ENCODE results near the gene RAB2B. TPM values are rescaled to one million over a fixed set of nuclear protein-coding genes. Genes with fewer than 3 reads are reported as not detected.

Gene RAB2B
- total and polyA plus RNA-seq, 12 donors: 14.0 to 50.6 (median 30.0) TPM

- Histone ChIP-seq H3K27me3 (no peaks in the 10 kb centered on the region), H3K27ac (no peak overlapping the region), H3K4me3 (no peak overlapping the region), H3K9me3 (replicated peaks in 1 of 3) (no peaks in the 10 kb centered on the region), H3K36me3 (replicated peaks in 1 of 2) (peaks cover 0 to 17% of the 10 kb centered on the region in 2 donors), H3K4me1 (replicated peaks in 1 of 2) (peaks cover 9 to 20% of the 10 kb centered on the region in 2 donors)
- no peak for DNase-seq
- TF ChIP-seq POLR2A (IDR thresholded peaks at IDR 0.05): no peak
- no peak for TF ChIP-seq CTCF (IDR thresholded peaks at IDR 0.05)
- intact Hi-C loops (cut with DNase I): no loop called here
- 86 to 93% (median 90%) methylated on average over 2 of the region's 2 CpGs for WGBS, 4 donors
These were observed 29.8 kb upstream of the RAB2B start for GRCh38 chr14:21506557-21506956.

- Histone ChIP-seq H3K4me1 (replicated peaks in 1 of 2) (peaks cover 4 to 16% of the 10 kb centered on the region in 2 donors), H3K27ac (no peak overlapping the region), H3K4me3 (no peak overlapping the region), H3K36me3 (replicated peaks in 1 of 2) (peaks cover 0 to 28% of the 10 kb centered on the region in 2 donors), H3K27me3 (no peaks in the 10 kb centered on the region), H3K9me3 (replicated peaks in 1 of 3) (no peaks in the 10 kb centered on the region)
- TF ChIP-seq POLR2A (IDR thresholded peaks at IDR 0.05): no peak
- TF ChIP-seq CTCF (IDR thresholded peaks at IDR 0.05): no peak
- no peak for DNase-seq
- intact Hi-C loops (cut with DNase I): no loop called here
These were observed 28.3 kb upstream of the RAB2B start for GRCh38 chr14:21505012-21505553.

DNA sequence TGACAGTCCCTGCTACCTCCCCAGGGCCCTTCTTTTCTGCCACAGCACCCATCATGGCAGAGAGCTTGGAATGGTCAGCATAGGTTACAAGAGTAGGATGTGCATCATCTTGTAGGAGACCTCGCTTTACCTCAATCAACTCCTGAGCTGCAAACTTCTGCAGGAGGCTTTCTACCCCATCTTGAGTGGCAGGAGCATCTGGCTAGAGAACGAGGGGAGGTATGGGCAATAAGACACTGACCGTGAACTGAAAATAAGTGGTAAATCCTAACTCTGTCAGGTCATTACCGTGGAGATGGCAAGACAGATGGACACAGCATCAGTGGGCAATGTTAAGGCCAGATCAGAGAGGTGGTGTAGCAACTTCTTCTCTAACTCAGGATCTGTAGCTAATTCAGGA, 26.6 kb upstream of the RAB2B start:
- 89 to 93% (median 91%) methylated on average over 4 of the region's 4 CpGs for WGBS, 4 donors
- DNase-seq: no peak
- Histone ChIP-seq H3K4me3 (no peak overlapping the region), H3K27me3 (no peaks in the 10 kb centered on the region), H3K36me3 (replicated peaks in 1 of 2) (peaks cover 0 to 43% of the 10 kb centered on the region in 2 donors), H3K9me3 (replicated peaks in 1 of 3) (no peaks in the 10 kb centered on the region), H3K4me1 (replicated peaks in 1 of 2) (peaks cover 0 to 5% of the 10 kb centered on the region in 2 donors), H3K27ac (no peak overlapping the region)
- no peak for TF ChIP-seq POLR2A (IDR thresholded peaks at IDR 0.05)
- no peak for TF ChIP-seq CTCF (IDR thresholded peaks at IDR 0.05)
- intact Hi-C loops (cut with DNase I): no loop called here

DNA sequence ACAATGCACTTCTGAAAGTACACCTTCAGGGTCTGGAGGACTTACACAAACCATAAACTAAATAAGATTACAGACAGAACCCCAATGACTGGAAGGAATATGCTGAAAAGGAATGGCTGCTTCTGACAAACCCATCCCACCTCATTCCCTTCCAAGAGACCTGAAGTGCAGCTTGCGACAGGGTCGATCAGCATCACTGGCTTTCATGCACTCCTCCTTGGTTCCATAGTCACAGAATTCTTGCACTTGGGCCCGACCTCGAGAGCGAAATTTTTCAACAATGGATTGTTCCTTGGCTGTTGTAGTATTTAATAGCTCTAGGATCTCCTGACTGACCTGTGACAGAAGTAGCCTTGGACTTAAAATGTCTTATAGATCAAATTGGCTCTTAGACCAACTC, 24.8 kb upstream of the RAB2B start:
- no peak overlapping the region for H3K27ac ChIP-seq
- intact Hi-C loops (cut with DNase I): no loop called here
- no peak for DNase-seq
- no peaks in the 10 kb centered on the region for H3K27me3 ChIP-seq
- WGBS, 4 donors: 83 to 91% (median 86%) methylated on average over 5 of the region's 5 CpGs
- no peak overlapping the region for H3K4me3 ChIP-seq
- TF ChIP-seq CTCF (IDR thresholded peaks at IDR 0.05): no peak
- no peak for TF ChIP-seq POLR2A (IDR thresholded peaks at IDR 0.05)
- H3K36me3 ChIP-seq (replicated peaks in 1 of 2): peaks cover 0 to 61% of the 10 kb centered on the region in 2 donors
- H3K4me1 ChIP-seq (replicated peaks in 1 of 2): peaks cover 0 to 5% of the 10 kb centered on the region in 2 donors
- no peaks in the 10 kb centered on the region for H3K9me3 ChIP-seq (replicated peaks in 1 of 3)
